DMS153 (cell line): ENCODE data around the gene FLNC.
A peak's percentile ranks its signal among the peaks of the same experiment; 100 is the strongest.

ENCODE experiments used
- DNase-seq: peaks from one replicate; lab custom pipeline; 2025; lab: John Stamatoyannopoulos, UW

Gene FLNC

GRCh38 chr7:128801003-128801402 is 29.2 kb upstream of the FLNC start:
- DNase-seq = no peak

GRCh38 chr7:128801667-128802418 is 28.4 kb upstream of the FLNC start:
- no peak for DNase-seq

DNA sequence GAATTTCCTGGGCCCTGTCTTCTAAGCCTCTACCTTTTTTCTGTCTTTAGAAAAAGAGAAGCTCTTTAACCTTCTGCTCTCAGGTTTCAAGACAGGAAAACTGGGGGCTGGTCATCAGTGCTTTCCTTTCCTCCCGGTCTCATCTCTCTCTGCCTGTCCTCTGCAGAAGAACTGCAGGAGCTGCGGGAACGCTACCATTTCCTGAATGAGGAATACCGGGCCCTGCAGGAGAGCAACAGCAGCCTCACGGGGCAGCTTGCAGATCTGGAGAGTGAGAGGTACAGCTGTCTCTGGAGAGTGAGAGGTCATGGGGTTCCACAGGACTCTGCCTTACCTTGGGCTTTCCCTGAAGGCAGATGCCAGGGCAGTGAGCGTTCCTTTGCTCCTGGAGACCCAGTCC is 25.7 kb upstream of the FLNC start:
- no peak for DNase-seq

- no peak for DNase-seq
These were observed 25.0 kb upstream of the FLNC start for GRCh38 chr7:128805225-128805624.

DNA sequence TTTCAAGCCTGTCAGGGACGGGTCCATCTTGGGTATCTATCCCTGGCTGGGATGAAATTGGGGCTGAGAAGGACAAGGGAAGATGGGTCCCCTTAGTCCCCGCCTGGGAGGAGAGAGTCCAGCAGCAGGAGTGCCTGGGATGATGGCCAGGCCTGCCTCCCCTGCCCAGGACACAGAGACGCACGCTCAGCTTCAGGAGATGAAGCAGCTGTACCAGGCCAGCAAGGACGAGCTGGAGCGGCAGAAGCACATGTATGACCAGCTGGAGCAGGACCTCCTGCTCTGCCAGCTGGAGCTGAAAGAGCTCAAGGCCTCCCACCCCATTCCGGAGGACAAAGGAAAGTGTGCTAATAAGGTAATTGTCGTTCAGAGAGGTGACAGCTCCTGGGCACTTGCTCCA is 23.0 kb upstream of the FLNC start:
- DNase-seq = no peak

- no peak for DNase-seq
These were observed 20.8 kb upstream of the FLNC start for GRCh38 chr7:128809363-128809762.

DNA sequence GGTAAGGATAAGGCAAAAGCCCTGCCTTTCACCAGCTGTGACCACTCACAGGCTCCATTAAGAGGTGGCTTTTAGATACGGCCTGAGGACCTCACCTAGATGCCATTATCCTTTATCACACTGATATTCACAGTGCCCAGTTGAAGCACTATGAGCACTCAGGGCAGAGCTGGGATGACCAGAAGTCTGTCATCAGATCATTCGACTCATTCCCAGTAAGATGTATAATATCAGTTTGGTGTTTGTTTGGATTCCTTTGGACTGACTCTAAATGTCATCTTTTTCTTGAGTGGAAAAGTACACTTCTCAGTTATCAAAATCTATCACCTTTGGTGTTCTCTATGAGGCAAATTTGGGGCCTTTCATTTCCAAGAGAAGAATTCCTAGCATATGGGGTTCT is 19.7 kb upstream of the FLNC start:
- DNase-seq = no peak

DNA sequence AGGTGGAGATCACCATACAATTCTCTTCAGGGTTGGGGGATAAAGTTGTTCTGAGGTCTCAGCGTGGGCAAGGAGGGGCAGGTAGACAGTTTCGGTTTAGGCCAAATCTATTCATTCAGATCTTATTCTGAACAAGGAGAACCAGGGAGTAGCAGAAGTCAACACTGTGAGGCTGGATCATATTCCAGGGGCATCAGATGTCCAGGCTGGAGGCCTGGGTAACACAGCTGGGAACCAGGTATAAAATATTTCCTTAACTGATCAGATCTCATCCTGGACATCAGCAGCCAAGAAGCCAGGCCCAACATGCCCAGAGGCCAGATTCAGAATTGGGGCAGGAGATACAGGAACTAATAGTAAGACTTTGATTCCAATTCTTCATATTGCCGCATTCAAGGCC is 19.2 kb upstream of the FLNC start:
- DNase-seq = no peak

DNA sequence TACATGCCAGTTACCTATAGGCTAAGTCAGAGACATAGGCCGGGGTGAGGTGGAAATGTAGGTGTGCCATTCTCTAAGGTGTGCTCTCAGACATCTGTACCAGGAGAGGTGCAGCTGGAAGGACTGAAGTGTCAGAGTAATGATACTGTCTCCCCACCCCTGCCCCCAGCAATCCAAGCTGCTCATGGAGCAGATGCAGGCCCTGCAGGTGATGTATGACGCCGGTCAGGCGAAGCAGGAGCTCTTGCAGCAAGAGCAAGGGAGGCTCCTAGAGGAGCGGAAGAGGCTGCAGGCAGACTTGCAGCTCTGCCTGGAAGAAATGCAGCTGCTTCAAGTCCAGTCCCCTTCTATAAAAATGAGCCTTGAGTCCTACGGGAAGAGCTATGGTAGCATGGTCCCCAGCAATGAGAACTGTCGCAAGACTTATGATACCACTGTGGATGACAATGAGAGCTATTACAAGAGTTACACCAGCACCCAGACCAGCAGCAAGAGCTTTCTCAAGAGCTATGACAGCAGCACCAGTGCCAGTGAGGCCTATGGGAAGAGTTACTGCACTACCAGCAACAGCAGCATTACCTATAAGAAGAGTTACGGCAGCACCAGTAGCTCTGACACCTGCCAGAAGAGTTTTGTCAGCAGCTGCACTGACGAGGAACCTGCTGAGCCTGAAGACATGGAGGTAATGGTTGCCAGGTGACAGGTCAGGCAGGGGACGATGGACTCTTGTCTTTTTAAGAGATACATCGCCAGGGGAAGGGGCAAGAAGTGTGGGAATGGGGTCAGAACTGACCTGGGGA is 18.4 kb upstream of the FLNC start:
- DNase-seq = peak; percentile 30

GRCh38 chr7:128812514-128813168 is 17.6 kb upstream of the FLNC start:
- DNase-seq = peak; percentile 84

- DNase-seq = no peak
These were observed 15.7 kb upstream of the FLNC start for GRCh38 chr7:128814499-128814898.

DNA sequence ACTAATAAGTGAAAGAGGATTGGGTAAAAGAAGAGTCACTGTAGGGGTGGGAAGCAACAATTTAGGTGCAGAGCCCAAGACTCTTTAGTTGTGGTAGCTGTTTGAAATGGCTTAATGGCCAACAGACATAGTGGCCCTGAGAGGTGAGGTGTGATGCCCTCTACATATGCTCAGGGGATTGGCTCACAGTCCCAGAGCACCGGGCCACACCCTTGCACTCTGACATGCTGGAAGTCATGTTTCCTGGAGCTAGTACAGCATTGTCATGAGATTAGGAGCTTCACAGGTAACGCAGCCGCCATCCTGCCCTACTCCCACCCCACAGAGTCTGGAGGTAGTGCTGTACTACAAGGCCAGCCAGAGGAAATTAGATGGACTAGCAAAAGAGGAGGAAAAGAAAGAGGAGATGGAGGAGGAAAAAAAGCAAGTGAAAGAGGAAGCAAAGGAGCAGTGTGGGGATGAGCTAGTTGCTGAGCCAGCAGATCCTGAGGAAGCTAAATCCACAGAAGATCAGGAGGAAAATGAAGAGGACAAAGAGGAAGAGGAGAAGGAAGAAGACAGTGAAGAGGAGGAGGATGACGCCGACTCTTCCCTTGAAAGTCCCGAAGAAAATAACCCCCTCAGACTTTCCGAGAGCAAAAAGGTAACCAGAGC is 14.8 kb upstream of the FLNC start:
- no peak for DNase-seq

GRCh38 chr7:128818694-128819093 is 11.5 kb upstream of the FLNC start:
- DNase-seq = no peak

DNA sequence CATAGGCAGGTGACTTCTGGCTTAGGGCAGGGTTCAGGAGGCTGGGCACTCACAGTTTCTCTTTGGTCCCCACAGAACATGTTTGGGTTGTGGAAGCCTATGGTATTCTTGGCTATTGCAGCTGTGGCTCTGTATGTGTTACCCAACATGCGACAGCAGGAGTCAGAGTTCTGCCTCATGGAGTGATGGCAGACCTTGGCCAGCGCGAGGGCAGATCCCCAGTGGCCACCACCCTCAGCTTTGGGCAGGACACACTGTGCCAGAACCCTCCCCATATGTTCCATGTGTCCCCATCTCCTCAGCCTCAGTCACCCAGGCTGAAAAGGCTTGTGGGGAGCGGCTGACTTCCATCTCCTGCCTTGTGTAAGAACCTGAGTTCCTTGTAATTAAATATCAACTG is 8.5 kb upstream of the FLNC start:
- DNase-seq = no peak

GRCh38 chr7:128826512-128826911 is 3.7 kb upstream of the FLNC start:
- DNase-seq = no peak

GRCh38 chr7:128826916-128827247 is 3.3 kb upstream of the FLNC start:
- DNase-seq = no peak

GRCh38 chr7:128827248-128827958 is 2.8 kb upstream of the FLNC start:
- no peak for DNase-seq

- DNase-seq = no peak
These were observed 2.1 kb upstream of the FLNC start for GRCh38 chr7:128827971-128828711.

DNA sequence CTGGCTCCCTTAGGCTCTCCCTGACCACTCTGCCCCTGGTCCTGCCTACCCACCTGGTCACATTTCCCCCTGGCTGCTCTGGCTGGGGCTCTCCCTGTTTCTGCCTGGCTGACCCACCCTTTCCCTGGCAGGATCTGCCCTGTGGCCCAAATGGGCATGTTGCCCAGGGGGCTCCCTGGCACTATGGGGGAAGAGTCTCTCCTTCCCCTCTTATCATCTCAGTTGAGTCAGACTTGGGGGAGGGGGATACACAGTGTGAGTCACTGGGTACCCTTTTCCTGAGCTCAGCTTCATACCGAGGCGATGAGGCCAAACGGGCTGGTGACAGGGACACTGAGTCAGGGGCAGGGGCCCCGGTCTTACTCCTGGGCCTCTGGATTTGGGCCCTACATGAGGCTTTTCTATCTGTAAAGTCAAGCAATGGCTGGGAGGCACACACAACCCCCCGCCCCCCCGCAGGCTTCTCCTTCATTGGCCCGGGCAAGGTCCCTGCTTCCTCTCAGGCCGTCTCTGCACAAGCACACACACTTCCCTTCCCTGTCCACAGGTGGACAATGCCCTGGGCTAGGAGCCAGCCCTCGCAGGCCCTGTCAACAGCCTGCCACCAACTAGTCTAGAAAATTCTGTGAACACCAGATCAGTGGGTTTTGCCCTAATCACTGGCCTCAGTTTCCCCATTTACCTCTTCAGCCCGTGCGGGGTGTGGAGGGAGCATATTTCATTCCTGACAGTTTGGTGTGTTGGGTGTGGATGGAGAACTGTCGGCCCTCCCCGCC is 627 bp upstream of the FLNC start:
- no peak for DNase-seq

GRCh38 chr7:128831178-128831993 is 1.2 kb downstream of the FLNC start:
- no peak for DNase-seq
